ENCODE measurements around the gene ITPK1.
A peak's percentile ranks its signal among the peaks of the same experiment; 100 is the strongest.

Gene ITPK1

GRCh38 chr14:93014058-93015023 lies 101.4 kb downstream of the ITPK1 start:
- H3K27ac ChIP-seq, result peak overlapping the region; percentile 98; the same call in 1 of the 2 replicates
- TF ChIP-seq ZFX (IDR thresholded peaks at IDR 0.05) (no peak), CTCF (conservative IDR thresholded peaks at IDR 0.05) (no peak)

GRCh38 chr14:93012951-93013719 lies 102.6 kb downstream of the ITPK1 start:
- H3K27ac ChIP-seq, result peak overlapping the region; percentile 98
- TF ChIP-seq CTCF (conservative IDR thresholded peaks at IDR 0.05), result no peak
- TF ChIP-seq ZFX (IDR thresholded peaks at IDR 0.05), result no peak

- H3K27ac ChIP-seq, result peak overlapping the region; percentile 98
- no peak for TF ChIP-seq CTCF (conservative IDR thresholded peaks at IDR 0.05)
- TF ChIP-seq ZFX (IDR thresholded peaks at IDR 0.05), result no peak
These were observed 103.2 kb downstream of the ITPK1 start for GRCh38 chr14:93012506-93012905.

- H3K27ac ChIP-seq, result peak overlapping the region; percentile 98
- TF ChIP-seq ZFX (IDR thresholded peaks at IDR 0.05) (no peak; the same call in 1 of the 2 replicates), CTCF (conservative IDR thresholded peaks at IDR 0.05) (no peak)
These were observed 103.9 kb downstream of the ITPK1 start for GRCh38 chr14:93011650-93012325.

GRCh38 chr14:93011141-93011529 lies 104.6 kb downstream of the ITPK1 start:
- peak overlapping the region; percentile 98 for H3K27ac ChIP-seq
- TF ChIP-seq ZFX (IDR thresholded peaks at IDR 0.05) (no peak), CTCF (conservative IDR thresholded peaks at IDR 0.05) (no peak)

- peak overlapping the region; percentile 98 for H3K27ac ChIP-seq
- no peak for TF ChIP-seq ZFX (IDR thresholded peaks at IDR 0.05)
- TF ChIP-seq CTCF (conservative IDR thresholded peaks at IDR 0.05), result no peak
These were observed 105.1 kb downstream of the ITPK1 start for GRCh38 chr14:93010522-93011140.
